ENCODE results near the gene EN2.

Gene EN2

GRCh38 chr7:155453296-155454182 is 4.4 kb upstream of the EN2 start:
- no peak overlapping the region for H3K27ac ChIP-seq
- no peak for TF ChIP-seq CTCF (conservative IDR thresholded peaks at IDR 0.05; ENCODE audit: low read depth)
- no peak for DNase-seq (ENCODE audit: low spot score)
- CTCF ChIA-PET = no interaction called here
- POLR2A ChIA-PET (ENCODE audit: low non-redundant PET) = no interaction called here

- CTCF ChIA-PET = no interaction called here
- TF ChIP-seq CTCF (conservative IDR thresholded peaks at IDR 0.05; ENCODE audit: low read depth) = no peak
- no peak for DNase-seq (ENCODE audit: low spot score)
- POLR2A ChIA-PET (ENCODE audit: low non-redundant PET) = no interaction called here
- no peak overlapping the region for H3K27ac ChIP-seq
Observed at GRCh38 chr7:155454183-155455112, 3.5 kb upstream of the EN2 start.

DNA sequence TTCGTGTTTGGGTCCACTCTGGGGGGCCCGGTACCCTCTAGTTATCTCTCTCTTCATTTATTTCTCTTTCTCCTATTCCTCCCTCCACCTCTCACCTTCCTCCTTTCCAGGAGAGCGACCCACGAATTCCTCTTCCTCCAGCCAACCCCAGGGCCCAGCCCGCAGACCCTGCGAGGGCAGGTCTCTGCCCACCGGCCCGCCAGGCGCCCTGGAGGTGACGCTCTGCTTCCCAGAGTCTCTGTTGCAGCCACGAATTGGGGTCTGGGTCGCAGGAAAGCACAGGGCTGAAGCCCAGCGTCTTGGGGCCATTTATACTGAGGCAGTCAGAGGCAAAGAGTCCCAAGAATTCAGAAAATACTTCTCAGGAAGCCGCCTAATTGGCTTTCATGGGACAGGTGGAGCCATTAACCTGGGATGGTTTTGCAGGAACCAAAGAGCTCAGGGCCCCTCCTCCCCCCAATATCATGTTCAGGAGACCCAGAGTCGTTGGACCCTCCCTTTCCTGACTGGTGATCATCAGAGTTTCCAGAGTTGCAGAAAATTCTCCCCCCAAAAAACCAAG is 2.7 kb upstream of the EN2 start:
- ChIA-PET CTCF (no interaction called here), POLR2A (ENCODE audit: low non-redundant PET) (no interaction called here)
- TF ChIP-seq CTCF (conservative IDR thresholded peaks at IDR 0.05; ENCODE audit: low read depth) = no peak

DNA sequence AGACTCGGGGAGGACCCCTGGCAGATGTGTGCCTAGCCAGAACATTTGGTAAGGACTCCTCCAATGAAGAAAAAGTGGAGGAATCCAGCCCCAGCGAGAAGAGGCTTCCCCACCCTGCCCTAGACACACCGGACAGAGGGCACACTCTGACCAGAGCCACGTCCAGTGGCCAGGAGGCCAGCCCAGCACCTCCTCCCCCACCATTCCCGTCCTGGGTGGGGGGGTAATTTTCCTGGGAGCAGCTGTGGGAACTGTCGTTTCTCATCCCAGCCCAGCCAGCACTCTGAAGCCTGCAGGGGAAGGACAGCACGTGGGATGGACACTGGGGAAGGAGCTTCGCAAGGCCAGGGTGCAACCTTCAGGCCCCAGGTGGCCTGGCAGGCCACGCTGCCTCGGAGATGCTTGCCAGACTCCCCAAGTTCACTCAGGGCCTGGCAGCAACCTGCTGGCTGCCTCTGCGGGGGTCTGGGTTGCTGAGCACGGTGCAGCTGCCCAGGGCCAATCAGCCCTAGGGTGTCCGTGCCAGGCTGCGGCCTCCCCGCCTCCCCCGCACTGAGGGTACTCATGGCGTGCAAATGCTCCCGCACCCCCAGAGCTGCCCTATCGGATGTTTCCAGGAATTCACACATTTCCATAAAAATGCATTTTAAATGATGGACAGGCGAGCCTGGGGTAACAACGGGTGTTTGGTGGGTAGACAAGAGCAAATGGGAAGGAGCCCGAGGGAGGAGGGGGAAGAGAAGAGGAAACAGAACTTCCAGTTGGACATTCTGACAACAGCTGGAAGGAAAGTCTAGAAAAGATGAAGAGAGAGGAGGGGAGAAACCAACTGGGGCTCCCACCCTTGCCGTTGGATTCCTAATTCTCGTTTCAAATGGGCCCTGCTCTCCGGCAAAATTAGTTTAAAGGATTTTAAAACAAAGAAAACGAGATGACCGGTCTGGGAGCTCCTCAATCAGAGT is 1.9 kb upstream of the EN2 start:
- TF ChIP-seq CTCF (conservative IDR thresholded peaks at IDR 0.05; ENCODE audit: low read depth) = no peak
- CTCF ChIA-PET = no interaction called here
- POLR2A ChIA-PET (ENCODE audit: low non-redundant PET) = no interaction called here
- H3K27ac ChIP-seq = no peak overlapping the region
- no peak for DNase-seq (ENCODE audit: low spot score)

More for the DNA sequence above, 2.7 kb upstream of the EN2 start:
- no peak overlapping the region for H3K27ac ChIP-seq
- no peak for DNase-seq (ENCODE audit: low spot score)

- DNase-seq (ENCODE audit: low spot score) = peak; percentile 59
- ChIA-PET CTCF (no interaction called here), POLR2A (ENCODE audit: low non-redundant PET) (no interaction called here)
- no peak for TF ChIP-seq CTCF (conservative IDR thresholded peaks at IDR 0.05; ENCODE audit: low read depth)
- no peak overlapping the region for H3K27ac ChIP-seq
Observed at GRCh38 chr7:155456738-155457543, 988 bp upstream of the EN2 start.

Data from RWPE1 (cell line).